Activated naive CD4-positive, alpha-beta T cell treated with anti-CD3 and anti-CD28 coated beads, Interleukin-2, amount 10 ng/mL, durations not matched to agents 7 days and 5 days (primary cell): ENCODE results near the gene FASTKD2.

Source experiments
- CTCF ChIA-PET: fragments of 350-600 bp; sonication (Branson Sonifier 250); formaldehyde crosslinking; loops from one replicate; lab custom pipeline; 2021; ENCODE audit warnings: antibody characterized with exemption; lab: Charles Lee
- DNase-seq: peaks from one replicate; pipeline ENCODE4 v3.0.0-alpha.2; 2020
- H3K27ac Mint-ChIP-seq: one replicate; pipeline ENCODE4 v1.8.0; 2021; ENCODE audit warnings: mild to moderate bottlenecking, moderate library complexity, mixed read lengths
- H3K27me3 Mint-ChIP-seq: one replicate; pipeline ENCODE4 v1.8.0; 2021; ENCODE audit warnings: mild to moderate bottlenecking, mixed read lengths
- H3K36me3 Mint-ChIP-seq: one replicate; pipeline ENCODE4 v1.8.0; 2021; ENCODE audit warnings: mixed read lengths
- H3K4me1 Mint-ChIP-seq: one replicate; pipeline ENCODE4 v1.8.0; 2021; ENCODE audit warnings: mixed read lengths
- H3K4me3 Mint-ChIP-seq: one replicate; pipeline ENCODE4 v1.8.0; 2021; ENCODE audit warnings: mild to moderate bottlenecking, moderate library complexity, mixed read lengths
- H3K9me3 Mint-ChIP-seq: one replicate; pipeline ENCODE4 v1.8.0; 2021; ENCODE audit warnings: mixed read lengths

The FASTKD2 gene

DNA sequence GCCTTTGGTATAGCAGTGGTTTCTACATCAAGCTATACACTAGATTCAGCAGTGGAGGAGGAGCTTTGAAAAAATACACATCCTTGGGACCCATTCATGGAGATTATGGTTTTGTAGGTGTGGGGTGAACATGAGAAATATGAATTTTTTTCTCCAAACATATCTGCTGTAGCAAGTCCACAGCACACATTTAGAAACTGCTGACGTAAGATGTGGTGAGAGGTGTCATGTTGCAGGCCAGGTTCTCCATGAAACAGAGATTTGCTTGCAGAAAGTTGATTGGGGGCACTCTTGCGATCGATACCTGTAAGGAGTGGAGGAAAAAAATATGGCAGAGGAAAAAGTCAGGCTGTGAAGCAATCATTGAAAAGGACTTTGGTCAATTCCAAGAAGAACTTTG lies 67.9 kb downstream of the FASTKD2 start:
- CTCF ChIA-PET: no interaction called here

DNA sequence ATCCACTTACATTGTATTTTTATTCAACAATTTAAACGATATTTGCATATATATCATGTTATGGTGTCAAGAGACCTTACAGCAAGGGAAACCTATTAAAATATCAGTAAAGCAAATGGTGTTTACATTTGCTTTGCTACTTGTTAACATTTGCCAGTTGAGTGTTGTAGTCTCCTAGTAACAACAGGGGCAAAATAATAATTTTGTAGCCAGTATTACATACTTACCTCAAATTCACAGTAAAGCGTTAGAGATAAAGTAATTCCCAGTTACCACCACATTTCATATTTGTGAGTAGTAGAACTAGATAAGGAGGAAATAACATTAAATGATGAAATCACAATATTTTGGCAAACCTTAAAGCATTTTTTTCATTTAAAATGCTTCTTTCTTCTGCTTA lies 71.3 kb downstream of the FASTKD2 start:
- Mint-ChIP-seq H3K4me1 (no peaks in the 10 kb centered on the region), H3K4me3 (no peak overlapping the region), H3K9me3 (peaks cover 12% of the 10 kb centered on the region), H3K36me3 (no peaks in the 10 kb centered on the region), H3K27ac (no peak overlapping the region), H3K27me3 (no peaks in the 10 kb centered on the region)
- CTCF ChIA-PET: no interaction called here
- no peak for DNase-seq

More for the DNA sequence above, 67.9 kb downstream of the FASTKD2 start:
- Mint-ChIP-seq H3K4me3 (no peak overlapping the region), H3K36me3 (no peaks in the 10 kb centered on the region), H3K4me1 (no peaks in the 10 kb centered on the region), H3K27ac (no peak overlapping the region), H3K27me3 (no peaks in the 10 kb centered on the region), H3K9me3 (peaks cover 12% of the 10 kb centered on the region)
- no peak for DNase-seq

DNA sequence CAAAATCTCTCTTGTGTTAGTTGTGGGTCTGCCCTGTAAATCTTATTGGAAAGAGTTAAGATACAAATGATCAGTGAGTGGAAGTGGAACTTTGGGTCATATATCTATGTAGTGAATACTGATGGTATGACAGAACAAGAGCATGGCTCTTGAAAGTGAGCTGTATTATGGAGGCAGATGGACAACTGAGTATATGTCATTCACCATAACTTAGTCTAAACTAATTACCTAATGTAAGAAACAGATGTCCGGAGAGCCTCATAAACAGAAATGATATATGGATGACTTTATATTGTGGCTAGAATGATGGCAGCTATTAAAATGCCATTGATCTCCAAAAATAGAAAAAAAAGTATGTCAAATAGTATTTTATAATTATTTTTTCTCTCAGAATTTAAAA lies 72.4 kb downstream of the FASTKD2 start:
- CTCF ChIA-PET: no interaction called here
- no peaks in the 10 kb centered on the region for H3K36me3 Mint-ChIP-seq

DNA sequence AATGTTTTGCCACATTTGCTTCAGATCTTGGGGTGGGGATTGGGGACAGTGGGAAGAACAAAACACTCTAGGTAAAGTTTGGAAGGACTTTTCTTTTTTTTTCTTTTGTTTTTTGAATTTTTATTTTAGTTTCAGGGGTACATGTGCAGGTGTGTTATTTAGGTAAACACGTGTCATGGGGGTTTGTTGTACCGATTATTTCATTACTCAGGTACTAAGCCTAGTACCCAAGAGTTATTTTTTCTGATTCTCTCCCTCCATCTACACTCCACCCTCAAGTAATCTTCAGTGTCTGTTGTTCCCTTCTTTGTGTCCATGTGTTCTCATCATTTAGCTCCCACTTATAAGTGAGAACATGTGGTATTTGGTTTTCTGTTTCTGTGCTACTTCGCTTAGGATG lies 73.3 kb downstream of the FASTKD2 start:
- H3K27ac Mint-ChIP-seq: no peak overlapping the region
- no peak for DNase-seq
- no peak overlapping the region for H3K4me3 Mint-ChIP-seq
- H3K27me3 Mint-ChIP-seq: no peaks in the 10 kb centered on the region
- CTCF ChIA-PET: no interaction called here
- H3K36me3 Mint-ChIP-seq: no peaks in the 10 kb centered on the region
- peaks cover 6% of the 10 kb centered on the region for H3K9me3 Mint-ChIP-seq
- no peaks in the 10 kb centered on the region for H3K4me1 Mint-ChIP-seq

More for the DNA sequence above, 72.4 kb downstream of the FASTKD2 start:
- no peak overlapping the region for H3K4me3 Mint-ChIP-seq
- H3K27me3 Mint-ChIP-seq: no peaks in the 10 kb centered on the region
- no peak overlapping the region for H3K27ac Mint-ChIP-seq
- H3K9me3 Mint-ChIP-seq: peaks cover 12% of the 10 kb centered on the region
- DNase-seq: no peak
- no peaks in the 10 kb centered on the region for H3K4me1 Mint-ChIP-seq

DNA sequence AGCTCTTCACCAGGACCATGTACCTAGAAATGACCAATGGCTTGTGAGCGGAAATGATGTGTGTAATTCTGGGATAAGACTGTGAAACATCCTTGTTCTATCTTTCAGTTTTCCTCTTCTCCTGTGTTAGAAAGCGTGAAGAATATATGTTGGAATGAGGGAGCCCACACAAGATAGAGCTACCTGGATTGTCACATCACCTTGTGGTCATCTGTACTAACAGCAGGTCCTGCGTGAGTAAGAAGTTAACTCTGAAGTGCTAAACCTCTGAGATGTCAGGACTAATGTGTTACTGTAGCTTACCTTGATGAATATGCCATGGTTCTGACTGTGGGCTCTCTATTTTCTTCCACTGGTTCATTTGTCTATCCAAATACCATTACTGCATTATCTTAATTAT lies 75.6 kb downstream of the FASTKD2 start:
- Mint-ChIP-seq H3K4me3 (no peak overlapping the region), H3K36me3 (no peaks in the 10 kb centered on the region), H3K27ac (no peak overlapping the region), H3K4me1 (no peaks in the 10 kb centered on the region), H3K9me3 (no peaks in the 10 kb centered on the region), H3K27me3 (no peaks in the 10 kb centered on the region)
- CTCF ChIA-PET: no interaction called here
- no peak for DNase-seq
